GM12891 (cell line): ENCODE results near the gene CIB4. TPM values are rescaled to one million over a fixed set of nuclear protein-coding genes. Genes with fewer than 3 reads are reported as not detected.

ENCODE experiments used
- DNase-seq: peaks from one replicate; pipeline ENCODE4 v3.0.0; 2011; ENCODE audit warnings: low spot score; ENCODE audit not compliant: insufficient read length
- FAIRE-seq: peaks from 2 replicates; lab custom pipeline; 2011; peaks lifted over from hg19 to GRCh38; lab: Jason Lieb, UNC
- PAX5 ChIP-seq: IDR thresholded peaks from 2 replicates; pipeline ENCODE4 v1.6.1; 2011; ENCODE audit warnings: low read length, moderate library complexity, mild to moderate bottlenecking; ENCODE audit not compliant: insufficient read depth, severe bottlenecking
- POLR2A ChIP-seq: IDR thresholded peaks from 2 replicates; pipeline ENCODE4 v1.6.1; 2011; ENCODE audit warnings: low read depth, low read length, control low read depth
- POLR2AphosphoS5 ChIP-seq: IDR thresholded peaks from 2 replicates; pipeline ENCODE4 v1.6.1; 2011; ENCODE audit warnings: low read depth, low read length, control low read depth
- POU2F2 ChIP-seq: IDR thresholded peaks from 2 replicates; pipeline ENCODE4 v1.6.1; 2011; ENCODE audit warnings: low read depth, mild to moderate bottlenecking, control low read depth, low read length, moderate library complexity
- SPI1 ChIP-seq: IDR thresholded peaks from 2 replicates; pipeline ENCODE4 v1.6.1; 2011; ENCODE audit warnings: low read depth, low read length, control low read depth
- TAF1 ChIP-seq: IDR thresholded peaks from 2 replicates; pipeline ENCODE4 v1.6.1; 2011; ENCODE audit warnings: low read depth, low read length, control low read depth
- polyA plus RNA-seq: library from polyadenylated mRNA; unstranded; fragments of >200 nt; gene quantifications from one replicate; pipeline ENCODE4 v1.2.1, GENCODE V29; 2012; ENCODE audit warnings: low read depth, missing spikeins, inconsistent platforms; ENCODE audit not compliant: missing spikeins

Gene CIB4
- not detected for polyA plus RNA-seq

DNA sequence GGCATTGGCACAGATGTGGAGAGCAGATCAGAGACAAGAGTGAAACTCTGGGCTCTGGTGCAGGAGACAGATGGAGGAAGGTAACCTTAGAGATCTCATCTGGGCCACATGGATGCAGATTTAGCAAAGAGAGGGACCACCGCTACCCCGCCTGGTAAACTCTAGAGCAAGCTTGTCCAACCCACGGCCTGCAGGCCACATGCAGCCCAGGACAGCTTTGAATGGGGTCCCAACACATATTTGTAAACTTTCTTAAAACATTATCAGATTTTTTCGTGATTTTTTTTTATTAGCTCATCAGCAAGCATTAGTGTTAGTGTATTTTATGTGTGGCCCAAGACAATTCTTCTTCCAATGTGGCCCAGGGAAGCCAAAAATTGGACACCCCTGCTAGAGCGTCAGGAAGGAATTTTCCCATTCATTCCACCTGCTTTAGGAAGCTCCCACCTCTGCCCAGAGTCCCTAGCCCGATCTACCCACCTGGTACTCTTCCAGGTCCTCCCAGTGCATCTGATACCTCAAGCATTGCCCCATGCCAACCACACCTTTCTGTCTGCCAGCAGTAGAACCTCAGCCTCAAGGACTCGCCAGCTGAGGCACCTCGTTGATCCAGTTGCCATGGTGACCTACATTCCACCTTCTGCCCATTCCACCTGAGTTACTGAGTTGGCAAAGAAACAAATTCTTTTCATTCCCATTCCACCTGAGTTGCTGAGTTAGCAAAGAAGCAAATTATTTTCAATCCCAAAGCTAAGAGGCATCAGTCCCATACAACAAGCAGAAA, at the start of gene CIB4:
Gene CIB4, minus strand, starts transcription at position 586 of the 784 bp plus-strand sequence. Its CDS starts 52 bp downstream, at position 534.
- DNase-seq (no peak), FAIRE-seq (no peak)
- TF ChIP-seq POLR2A (no peak), POU2F2 (no peak), PAX5 (no peak), SPI1 (no peak), POLR2AphosphoS5 (no peak), TAF1 (no peak)

DNA sequence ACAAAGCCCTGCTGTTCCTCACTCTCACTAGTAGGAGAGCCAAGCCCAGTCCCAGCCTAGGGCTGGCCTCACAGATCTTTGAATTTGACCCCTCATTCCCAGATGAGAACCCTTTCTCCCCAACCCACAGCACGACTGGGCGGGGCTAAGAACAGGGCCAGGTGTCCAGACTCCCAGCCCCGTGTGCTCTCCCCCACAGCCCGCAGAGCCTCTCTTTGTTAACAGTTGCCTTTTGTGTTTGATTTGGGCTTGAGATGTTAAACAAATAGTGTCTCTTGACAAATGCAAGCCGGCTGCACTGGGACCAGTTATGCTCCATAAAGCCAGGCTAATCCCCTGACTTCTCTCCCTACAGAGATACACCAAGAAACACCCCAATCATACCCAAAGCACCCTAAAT, 46.6 kb upstream of the CIB4 start:
- FAIRE-seq (no peak), DNase-seq (no peak)

DNA sequence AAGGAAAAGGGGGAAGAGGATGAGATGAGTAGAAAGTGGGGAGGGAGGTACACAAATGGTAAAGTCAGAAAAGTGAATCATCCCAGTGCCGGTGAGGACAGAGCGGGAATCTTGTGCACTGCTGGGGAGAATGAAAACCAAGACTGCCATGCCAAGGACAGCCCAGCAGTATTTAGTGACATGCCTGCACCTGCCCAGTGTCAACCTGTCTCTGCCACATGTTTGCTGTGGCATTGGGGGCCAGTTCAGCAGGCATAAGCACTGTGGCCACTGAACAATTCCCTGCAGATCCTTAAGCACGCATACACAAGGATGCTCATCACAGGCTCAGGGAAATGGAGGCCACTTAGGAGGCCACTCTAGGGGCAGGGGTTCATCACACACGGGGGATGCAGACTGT, 46.2 kb upstream of the CIB4 start:
- DNase-seq, result no peak
- no peak for FAIRE-seq

More for the DNA sequence above, 46.6 kb upstream of the CIB4 start:
- TF ChIP-seq SPI1, result no peak
- no peak for TF ChIP-seq POLR2AphosphoS5
- TF ChIP-seq POLR2A, result no peak
- TF ChIP-seq PAX5, result no peak
- no peak for TF ChIP-seq TAF1
- TF ChIP-seq POU2F2, result no peak

DNA sequence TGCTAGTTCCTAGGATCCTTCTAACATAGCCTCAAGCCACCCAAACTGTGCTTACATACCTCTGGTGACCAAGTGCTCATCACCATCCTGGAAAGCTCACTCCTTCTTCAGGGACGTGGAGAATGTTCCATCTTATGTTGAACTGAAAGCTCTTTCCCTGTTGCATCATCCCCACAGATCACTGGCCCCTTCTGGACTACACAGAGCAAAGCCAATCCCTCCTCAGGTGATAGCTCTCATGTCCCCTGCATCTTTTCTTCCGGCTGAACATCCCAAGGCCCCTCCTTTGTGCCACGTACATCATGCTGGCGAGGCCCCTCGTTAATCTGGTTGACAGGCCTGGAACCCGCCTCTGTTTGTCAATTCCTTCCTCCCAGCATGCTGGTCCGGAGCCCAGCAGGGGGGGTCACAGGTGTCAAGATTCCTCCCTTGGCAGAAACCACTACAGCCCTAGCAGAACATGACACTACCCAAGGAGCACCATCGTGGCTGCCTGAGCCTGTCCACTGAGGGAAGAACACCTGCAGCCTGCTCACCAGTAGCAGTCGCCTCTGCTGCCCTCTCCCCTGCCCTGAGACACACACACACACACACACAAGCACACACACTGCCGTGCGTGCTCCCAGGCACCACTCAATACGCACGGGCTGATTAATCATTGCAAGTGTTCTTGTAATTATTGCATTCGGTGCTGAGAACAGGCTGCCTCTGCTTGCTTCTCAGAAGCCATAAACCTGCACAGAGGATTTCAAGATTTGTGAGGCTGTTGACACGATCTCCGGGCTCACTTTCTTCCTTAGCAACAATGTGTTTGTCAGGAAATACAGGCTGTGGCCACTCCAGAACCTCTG, 45.0 kb upstream of the CIB4 start:
- no peak for TF ChIP-seq POLR2AphosphoS5
- TF ChIP-seq TAF1, result no peak
- TF ChIP-seq SPI1, result no peak
- DNase-seq, result no peak
- FAIRE-seq, result no peak

More for the DNA sequence above, 46.2 kb upstream of the CIB4 start:
- no peak for TF ChIP-seq TAF1
- no peak for TF ChIP-seq POLR2AphosphoS5
- no peak for TF ChIP-seq POU2F2
- TF ChIP-seq POLR2A, result no peak
- TF ChIP-seq PAX5, result no peak
- TF ChIP-seq SPI1, result no peak

DNA sequence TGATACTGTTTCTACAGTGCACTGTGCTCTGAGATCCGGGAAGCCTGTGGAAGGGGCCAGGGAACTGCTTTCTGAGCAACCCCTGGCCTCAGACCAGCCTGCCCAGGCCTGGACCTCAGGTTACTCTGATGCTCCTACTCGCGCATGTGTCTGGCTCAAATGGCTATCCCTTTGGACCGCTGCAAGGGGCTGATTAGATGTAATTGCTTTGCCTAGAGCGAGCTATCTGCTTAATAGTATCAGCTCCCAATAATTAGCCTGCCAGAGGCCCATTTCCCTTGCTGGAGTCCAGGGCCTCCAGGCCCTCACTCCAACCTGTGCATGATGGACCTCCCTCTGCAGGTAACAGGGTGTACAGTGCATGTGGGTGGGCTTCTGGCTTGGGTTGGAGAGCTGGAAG, 44.2 kb upstream of the CIB4 start:
- TF ChIP-seq POLR2A (no peak), PAX5 (no peak), POU2F2 (no peak), SPI1 (no peak), POLR2AphosphoS5 (no peak), TAF1 (no peak)
- DNase-seq (no peak), FAIRE-seq (no peak)

DNA sequence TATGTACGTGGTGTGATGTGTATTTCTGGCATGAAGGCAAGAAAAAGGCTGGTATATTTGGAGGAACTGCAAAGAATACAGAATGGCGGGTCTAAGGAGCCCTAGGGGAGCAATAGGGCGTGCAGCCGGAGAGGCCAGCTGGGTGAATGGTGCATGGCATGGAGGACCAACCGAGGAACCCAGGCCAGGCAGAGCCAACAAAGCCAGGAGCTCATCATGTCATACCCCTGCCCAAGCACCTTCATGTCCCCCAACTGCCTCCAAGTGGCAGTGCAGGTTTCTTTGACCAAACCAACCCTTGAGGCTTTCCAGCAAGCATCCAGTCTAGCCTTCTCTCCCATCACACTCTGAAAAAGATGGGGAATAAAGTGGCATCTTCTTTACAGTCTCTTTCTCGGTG, 42.4 kb upstream of the CIB4 start:
- DNase-seq (no peak), FAIRE-seq (no peak)
- TF ChIP-seq SPI1 (no peak), TAF1 (no peak), POLR2AphosphoS5 (no peak), POU2F2 (no peak), POLR2A (no peak), PAX5 (no peak)

DNA sequence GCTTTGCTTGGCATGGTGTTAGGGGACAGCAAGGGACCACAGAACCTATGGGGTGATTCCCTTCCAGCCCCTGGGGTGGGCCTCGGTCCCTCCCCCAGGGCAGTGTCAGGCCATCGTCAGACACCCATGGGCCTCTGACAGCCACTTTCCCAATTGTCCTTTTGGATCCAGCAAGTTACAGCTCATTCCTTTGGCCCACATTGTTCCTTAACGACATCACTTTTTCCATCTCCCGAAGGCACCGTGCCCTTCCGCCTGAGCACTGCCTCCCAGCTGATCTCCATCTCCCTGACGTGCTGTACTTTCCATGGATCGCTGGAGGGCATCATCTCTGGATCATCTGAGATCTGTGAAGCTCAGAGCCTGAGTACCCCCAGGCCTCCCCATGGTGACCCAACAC, 41.0 kb upstream of the CIB4 start:
- no peak for TF ChIP-seq PAX5
- no peak for TF ChIP-seq TAF1
- TF ChIP-seq SPI1, result no peak
- no peak for TF ChIP-seq POLR2AphosphoS5
- TF ChIP-seq POU2F2, result no peak
- TF ChIP-seq POLR2A, result no peak
- FAIRE-seq (no peak), DNase-seq (no peak)

DNA sequence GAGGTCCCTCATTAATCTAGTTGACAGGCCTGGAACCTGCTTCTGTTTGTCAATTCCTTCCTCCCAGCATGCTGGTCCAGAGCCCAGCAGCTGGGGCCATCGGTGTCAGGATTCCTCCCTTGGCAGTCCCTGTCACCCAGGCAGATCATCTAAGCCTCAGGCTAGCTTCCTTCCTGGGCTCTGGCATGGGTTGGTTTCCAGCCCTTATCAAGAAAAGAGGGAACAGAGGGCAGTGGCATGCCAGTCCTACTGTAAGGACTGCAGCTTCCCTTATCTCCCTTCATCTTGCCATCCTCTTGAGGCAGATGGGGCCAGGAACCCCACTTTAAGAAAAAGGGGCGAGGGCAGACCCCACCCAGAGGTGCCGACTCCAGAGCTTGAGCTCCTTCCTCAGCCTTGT, 40.5 kb upstream of the CIB4 start:
- no peak for FAIRE-seq
- TF ChIP-seq POLR2A (no peak), TAF1 (no peak), SPI1 (no peak), POLR2AphosphoS5 (no peak), POU2F2 (no peak), PAX5 (no peak)
- DNase-seq, result no peak

DNA sequence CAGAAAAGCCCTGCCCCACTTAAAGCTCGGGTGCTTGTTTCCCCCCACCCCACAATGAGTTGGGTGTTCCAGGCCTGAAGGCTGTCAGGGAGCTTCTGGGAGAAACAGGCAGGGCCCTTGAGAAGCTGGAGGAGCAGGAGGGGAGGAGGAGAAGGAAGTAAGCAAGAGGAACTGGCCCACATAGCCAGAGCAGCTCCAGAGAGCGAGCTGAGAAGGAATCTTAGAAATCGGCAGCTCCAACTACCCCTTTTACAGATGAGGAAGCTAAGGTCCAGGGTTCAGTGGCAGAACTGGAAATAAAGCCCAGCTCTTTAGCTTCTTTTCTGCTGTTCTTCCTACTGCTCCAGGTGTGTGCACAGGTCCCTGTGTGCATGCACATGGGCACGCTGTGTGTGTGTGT, 38.7 kb upstream of the CIB4 start:
- TF ChIP-seq POLR2A, result no peak
- no peak for TF ChIP-seq TAF1
- TF ChIP-seq POU2F2, result no peak
- no peak for TF ChIP-seq PAX5
- TF ChIP-seq SPI1, result no peak
- FAIRE-seq (no peak), DNase-seq (no peak)

DNA sequence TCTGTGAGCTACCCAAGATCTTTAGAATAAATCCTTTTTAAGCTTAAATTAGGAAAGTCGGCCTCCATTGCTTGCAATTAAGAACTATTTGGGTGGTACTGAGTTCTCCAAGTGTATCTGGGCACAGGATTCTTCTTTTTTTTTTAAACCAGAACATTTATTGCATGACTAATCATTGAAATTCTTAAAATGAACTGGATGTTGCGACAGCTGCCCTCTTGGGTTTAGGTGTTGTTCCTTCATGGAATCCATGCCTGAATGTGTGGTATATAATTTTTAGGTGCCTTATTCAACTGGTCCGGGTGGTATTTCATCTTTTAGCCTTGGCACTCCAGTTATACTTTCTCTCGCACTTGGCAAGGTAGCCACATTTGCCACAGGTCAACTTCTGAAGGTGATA, 36.9 kb upstream of the CIB4 start:
- DNase-seq (no peak), FAIRE-seq (no peak)
- TF ChIP-seq PAX5 (no peak), POU2F2 (no peak), POLR2AphosphoS5 (no peak), SPI1 (no peak), POLR2A (no peak), TAF1 (no peak)
